Suppressor macrophage treated with lipopolysaccharide for 4 hours (primary cell): ENCODE data around the gene TAP2.
A peak's percentile ranks its signal among the peaks of the same experiment; 100 is the strongest.
"Not testable (repeated sequence)": the region's sequence is repeated elsewhere in the genome, so short reads cannot be mapped to it uniquely, and the experiment has no call there.

Experiments
- DNase-seq: peaks from one replicate; pipeline ENCODE4 v3.0.0-alpha.2; 2020

TAP2 gene

DNA sequence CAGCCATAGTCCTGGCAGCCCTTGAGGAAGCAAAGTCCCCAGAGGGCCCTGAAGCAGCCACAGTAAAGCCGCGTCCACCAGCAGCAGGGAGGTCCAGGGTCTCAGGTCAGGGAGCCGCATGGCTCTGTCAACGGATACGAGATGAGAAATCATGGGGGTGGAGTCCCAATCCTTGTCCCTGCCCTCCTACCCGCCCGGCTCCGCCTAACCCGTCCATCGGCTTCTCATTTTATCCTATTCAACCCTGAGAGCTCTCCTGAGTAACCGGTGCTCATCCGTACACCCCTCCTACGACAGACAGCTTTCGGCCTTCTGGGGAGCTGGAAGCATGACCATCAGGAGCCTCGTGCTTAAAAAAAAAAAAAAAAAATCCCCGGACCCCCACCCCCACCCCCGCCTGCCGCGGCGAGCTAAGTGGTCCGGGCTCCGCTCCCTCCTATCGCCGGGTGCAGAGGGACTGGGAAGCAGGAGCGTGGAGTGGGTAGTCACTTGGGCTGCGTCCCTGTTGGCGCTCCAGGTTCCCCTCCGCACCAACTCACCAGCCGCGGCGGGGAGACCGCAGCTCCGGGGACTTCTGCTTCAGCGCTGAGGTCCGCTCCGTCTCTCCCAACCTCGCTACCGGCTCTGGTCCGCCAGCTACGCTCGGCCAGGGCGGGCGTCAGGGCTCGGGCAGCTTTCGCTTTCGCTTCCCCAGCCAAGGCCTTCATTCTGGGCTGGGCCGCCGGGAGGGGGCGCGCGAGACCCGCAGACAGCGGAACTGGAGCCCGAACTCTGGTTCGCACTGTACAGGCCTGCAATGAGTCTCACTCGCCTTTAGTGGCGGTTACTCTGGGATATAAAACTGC, at the start of gene TAP2:
Gene TAP2, minus strand, starts transcription at position 626 of the 845 bp plus-strand sequence. Its CDS starts 506 bp downstream, at position 120.
- DNase-seq, result peak; percentile 98

DNA sequence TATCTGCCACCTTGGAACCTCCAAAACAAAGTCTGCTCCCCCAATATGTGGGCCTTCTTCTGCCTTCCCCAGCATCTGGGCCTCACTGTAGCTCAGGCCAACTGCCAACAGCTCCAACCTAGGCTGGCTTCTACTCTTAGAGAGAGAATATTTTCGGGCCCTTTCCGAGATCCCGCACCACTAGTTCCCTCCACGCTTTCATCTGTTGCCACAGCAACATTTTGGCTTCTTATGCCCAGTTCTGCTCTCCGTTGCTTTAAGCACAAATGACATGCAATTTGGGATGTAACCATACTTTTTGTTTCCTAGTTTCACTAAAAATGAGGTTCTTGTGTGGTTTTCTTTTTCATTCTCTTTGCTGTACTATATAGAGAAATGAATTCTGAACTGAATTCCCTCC, 49.1 kb upstream of the TAP2 start:
- DNase-seq, result no peak

- DNase-seq, result peak; percentile 17
Measured at GRCh38 chr6:32886681-32887383, 48.3 kb upstream of the TAP2 start.

GRCh38 chr6:32885698-32886286, 47.3 kb upstream of the TAP2 start:
- DNase-seq, result peak; percentile 89

DNA sequence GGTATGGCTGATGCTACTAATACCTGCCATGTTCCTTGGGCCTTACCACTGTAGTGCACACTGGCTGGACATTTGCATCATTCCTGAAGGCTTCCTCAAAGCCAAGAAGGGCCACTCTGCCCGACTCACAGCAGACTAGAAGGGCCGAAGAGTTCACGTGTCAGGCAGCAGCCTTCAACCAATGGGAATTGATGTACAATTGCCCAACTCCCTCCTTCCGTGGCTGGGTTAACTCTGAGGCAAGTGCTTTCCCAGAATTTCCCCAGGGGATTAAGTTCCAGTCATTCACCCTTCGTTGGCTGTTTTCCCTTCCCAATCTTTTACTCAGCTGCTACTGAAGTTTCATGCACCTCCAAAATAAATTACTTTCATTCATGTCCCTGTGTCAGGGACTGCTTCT, 45.2 kb upstream of the TAP2 start:
- DNase-seq, result peak; percentile 74

DNA sequence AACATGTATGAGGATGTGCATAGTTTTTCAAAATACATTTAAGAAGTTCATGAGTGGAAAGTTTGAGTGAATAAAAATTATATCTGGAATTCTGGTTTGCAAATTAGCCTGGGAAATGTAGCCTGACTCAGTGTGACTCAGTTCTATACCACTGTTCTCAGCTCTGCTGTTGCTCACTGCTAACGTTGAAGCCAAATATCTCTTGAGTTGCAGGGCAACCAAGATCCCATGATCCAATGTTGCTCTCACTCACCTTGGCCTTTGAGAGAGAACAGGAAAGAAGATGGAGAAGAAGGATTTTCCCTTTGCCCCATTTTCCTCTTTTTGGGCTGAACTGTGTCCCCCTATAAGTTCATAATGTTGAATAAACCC, 44.3 kb upstream of the TAP2 start:
- DNase-seq, result peak; percentile 35

DNA sequence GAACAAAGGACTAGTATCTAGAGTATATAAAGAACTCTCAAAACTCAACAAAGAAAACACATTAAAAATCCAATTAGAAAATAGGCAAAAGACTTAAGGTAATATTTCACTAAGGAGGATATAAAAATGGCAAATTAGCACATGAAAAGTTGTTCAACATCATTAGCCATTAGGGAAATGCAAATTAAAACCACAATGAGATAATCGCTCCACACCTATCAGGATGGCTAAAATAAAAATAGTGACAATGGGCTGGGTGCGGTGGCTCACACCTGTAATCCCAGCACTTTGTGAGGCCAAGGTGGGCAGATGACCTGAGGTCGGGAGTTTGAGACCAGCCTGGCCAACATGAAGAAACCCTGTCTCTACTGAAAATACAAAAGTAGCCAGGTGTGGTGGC, 42.4 kb upstream of the TAP2 start:
- not testable (repeated sequence) for DNase-seq

DNA sequence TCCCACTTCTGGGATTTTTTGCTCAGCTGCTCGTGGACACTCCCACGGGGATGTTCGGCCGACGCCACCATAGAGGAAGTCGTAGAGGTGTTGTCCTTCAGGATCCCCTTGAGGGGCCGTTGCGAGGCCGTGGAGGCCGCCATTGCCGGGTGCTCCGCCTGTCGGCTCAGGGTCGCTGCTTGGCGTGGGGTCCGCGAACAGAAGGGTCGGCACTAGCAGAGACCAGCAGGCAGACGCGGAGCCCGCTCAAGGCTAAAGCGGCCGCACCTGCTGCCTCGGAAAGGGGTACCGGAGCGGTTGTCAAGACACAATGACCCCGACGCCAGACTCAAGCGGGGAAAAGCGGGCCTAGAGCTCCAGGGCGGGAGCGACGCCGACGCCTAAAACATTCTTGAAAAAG, 41.2 kb upstream of the TAP2 start:
- no peak for DNase-seq

DNA sequence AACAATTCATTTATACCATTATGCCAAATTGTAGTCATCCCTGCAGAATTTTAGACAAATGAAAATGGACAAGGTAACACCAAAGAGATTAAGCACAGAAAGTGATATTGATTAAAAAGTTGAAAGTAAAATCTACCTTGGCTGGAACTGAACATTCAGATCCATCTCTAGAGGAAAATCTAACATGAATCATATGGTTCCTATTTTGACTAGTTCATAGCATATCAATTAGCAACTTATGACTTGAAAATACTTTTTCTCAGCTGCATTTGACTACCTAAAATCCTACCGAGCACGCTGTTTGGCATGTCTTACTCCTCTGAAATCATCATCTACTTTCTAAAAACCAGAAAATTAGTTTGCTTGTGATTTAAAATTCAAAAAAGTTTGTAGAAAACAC, 38.1 kb upstream of the TAP2 start:
- DNase-seq, result no peak

DNA sequence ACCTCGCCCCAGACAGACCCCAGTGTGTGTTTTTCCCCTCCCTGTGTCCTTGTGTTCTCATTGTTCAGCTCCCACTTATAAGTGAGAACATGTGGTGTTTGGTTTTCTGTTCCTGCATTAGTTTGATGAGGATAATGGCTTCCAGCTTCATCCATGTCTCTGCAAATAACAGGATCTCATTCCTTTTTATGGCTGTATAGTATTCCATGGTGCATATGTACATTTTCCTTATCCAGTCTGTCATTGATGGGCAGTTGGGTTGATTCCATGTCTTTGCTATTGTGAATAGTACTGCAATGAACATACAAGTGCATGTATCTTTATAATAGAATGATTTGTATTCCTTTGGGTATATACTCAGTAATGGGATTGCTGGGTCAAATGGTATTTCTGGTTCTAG, 35.4 kb upstream of the TAP2 start:
- DNase-seq, result not testable (repeated sequence)

- peak; percentile 89 for DNase-seq
Measured at GRCh38 chr6:32868257-32868788, 29.8 kb upstream of the TAP2 start.

GRCh38 chr6:32867554-32868256, 29.2 kb upstream of the TAP2 start:
- DNase-seq, result no peak

GRCh38 chr6:32867022-32867477, 28.5 kb upstream of the TAP2 start:
- DNase-seq, result no peak

DNA sequence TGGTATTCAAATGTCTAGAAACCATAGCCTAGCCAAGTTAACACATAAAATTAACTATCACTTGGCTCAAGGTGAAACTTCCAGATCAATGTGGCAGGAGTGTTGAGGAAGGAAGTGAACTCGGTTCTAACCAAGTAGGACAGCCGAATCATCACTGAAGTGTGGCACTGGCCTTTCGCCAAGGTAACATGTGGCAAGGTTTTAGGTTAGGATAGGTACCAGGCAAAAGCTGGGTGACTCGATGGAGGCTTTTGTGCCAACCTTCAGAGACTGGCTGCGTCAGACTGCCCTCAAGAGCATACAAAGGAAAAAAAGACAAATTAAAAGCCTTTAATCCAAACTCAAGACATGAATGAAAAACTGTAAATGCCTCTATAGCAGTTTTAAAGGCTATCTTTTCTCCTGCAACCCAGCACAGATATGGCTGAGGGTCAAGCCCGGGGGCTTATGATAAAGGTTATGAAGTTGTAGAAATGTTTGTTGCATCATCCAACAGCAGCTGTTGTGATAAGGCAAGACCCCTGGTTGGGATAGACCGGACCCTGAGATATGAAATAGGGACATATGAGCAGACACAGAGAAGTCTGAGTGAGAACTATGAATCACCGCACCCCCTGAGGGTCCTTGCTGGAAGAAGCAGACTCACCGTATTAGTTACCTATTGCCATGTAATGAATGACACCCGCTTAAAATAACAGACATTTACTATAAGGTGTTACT, 27.3 kb upstream of the TAP2 start:
- DNase-seq, result no peak

DNA sequence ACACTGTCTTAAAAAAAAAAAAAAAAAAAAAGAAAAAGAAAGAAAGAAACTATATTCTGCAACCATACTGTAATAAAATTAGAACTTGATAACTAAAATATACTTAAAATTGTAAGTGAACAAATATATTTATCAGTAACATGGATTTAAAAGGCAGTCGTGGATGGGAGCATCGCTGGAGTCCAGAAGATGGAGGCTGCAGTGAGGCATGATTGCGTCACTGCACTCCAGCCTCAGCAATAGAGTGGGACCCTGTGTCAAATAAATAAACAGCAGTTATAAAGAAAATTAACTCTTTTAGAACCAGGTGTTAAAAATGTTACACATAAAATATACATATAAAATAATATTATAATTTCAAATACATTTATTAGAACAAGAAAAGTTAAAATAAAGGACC, 24.2 kb upstream of the TAP2 start:
- DNase-seq, result no peak

GRCh38 chr6:32860674-32861073, 22.1 kb upstream of the TAP2 start:
- no peak for DNase-seq

GRCh38 chr6:32858194-32858593, 19.7 kb upstream of the TAP2 start:
- no peak for DNase-seq

- DNase-seq, result no peak
Measured at GRCh38 chr6:32857156-32857891, 18.8 kb upstream of the TAP2 start.

- peak; percentile 62 for DNase-seq
Measured at GRCh38 chr6:32855467-32856174, 17.1 kb upstream of the TAP2 start.

DNA sequence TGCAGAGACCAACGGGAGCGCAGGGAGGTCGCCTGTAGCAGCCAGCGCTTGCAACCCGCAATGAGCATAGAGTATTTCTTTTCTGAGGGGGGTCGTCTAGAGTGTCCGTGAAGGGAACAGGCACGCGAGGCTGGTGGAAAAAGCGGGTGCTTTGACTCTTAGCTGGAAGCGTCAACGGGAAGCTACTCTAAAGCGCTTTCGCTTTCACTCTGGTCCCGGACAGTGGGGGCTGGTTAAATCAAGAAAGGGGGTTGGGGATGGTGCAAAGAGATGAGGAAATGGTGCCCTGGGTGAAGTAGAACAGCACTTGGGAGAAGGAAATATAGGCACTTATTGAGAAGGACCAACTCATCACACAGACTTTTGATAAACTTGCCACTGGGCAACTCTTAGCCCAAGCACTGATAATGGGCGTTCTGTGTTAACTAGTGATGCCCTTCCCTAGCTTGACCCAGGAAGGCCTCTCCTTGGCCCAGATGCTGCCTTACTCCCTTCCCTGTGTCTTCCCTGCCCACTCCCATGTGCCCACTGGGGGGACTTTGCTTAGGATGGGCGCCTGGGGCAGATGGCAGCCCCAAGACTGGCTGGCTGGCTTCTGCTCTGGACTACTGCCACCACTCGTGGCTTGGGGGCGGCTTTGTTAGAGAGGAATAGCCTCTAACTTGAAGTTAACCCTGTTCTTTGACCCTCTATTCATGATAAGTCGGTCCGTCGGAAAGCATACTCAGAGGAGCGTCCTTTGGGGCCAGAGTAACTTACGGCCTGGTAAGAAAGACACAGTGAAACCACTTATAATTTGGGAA, 16.0 kb upstream of the TAP2 start:
- peak; percentile 91 for DNase-seq
